HEK293 (cell line): ENCODE measurements around the gene HOMER1.

Experiments
- GLI4 ChIP-seq: fragments of 450-650 bp; formaldehyde crosslinking; IDR thresholded peaks from 2 replicates; pipeline ENCODE4 v1.5.1; 2016; ENCODE audit warnings: missing biosample characterization, missing genetic modification characterization
- TCF7L2 ChIP-seq: IDR thresholded peaks from 2 replicates; pipeline ENCODE4 v1.6.1; 2011; ENCODE audit warnings: low read depth, mild to moderate bottlenecking, inconsistent platforms, low read length, moderate library complexity, borderline replicate concordance
- ZBTB21 ChIP-seq: fragments of 450-650 bp; formaldehyde crosslinking; IDR thresholded peaks from 2 replicates; pipeline ENCODE4 v1.5.1; 2017; ENCODE audit warnings: missing biosample characterization, missing genetic modification characterization
- ZFP41 ChIP-seq: fragments of 450-650 bp; formaldehyde crosslinking; IDR thresholded peaks from 2 replicates; pipeline ENCODE4 v1.5.1; 2016; ENCODE audit warnings: missing biosample characterization, missing genetic modification characterization, borderline replicate concordance
- ZNF175 ChIP-seq: fragments of 450-650 bp; formaldehyde crosslinking; IDR thresholded peaks from 2 replicates; pipeline ENCODE4 v1.5.1; 2016; ENCODE audit warnings: missing biosample characterization, missing genetic modification characterization
- ZNF23 ChIP-seq: fragments of 450-650 bp; formaldehyde crosslinking; IDR thresholded peaks from 2 replicates; pipeline ENCODE4 v1.5.1; 2016; ENCODE audit warnings: missing biosample characterization, missing genetic modification characterization, borderline replicate concordance
- ZNF548 ChIP-seq: fragments of 450-650 bp; formaldehyde crosslinking; IDR thresholded peaks from 2 replicates; pipeline ENCODE4 v1.5.1; 2016; ENCODE audit warnings: missing biosample characterization, missing genetic modification characterization
- ZNF621 ChIP-seq: fragments of 450-650 bp; formaldehyde crosslinking; IDR thresholded peaks from 2 replicates; pipeline ENCODE4 v1.5.1; 2017; ENCODE audit warnings: missing biosample characterization, missing genetic modification characterization
- ZNF677 ChIP-seq: fragments of 450-650 bp; IDR thresholded peaks from 2 replicates; pipeline ENCODE4 v1.5.0; 2018; ENCODE audit warnings: missing biosample characterization, mild to moderate bottlenecking, missing genetic modification characterization, moderate library complexity
- ZNF792 ChIP-seq: fragments of 450-650 bp; formaldehyde crosslinking; IDR thresholded peaks from 2 replicates; pipeline ENCODE4 v1.5.1; 2016; ENCODE audit warnings: missing biosample characterization, missing genetic modification characterization
- TF ChIP-seq, protein P1 (sequence below): fragments of 450-650 bp; formaldehyde crosslinking; IDR thresholded peaks from 2 replicates; pipeline ENCODE4 v1.5.1; 2016; ENCODE audit warnings: missing biosample characterization, missing genetic modification characterization
- TF ChIP-seq, protein P2 (sequence below): fragments of 450-650 bp; formaldehyde crosslinking; IDR thresholded peaks from 2 replicates; pipeline ENCODE4 v1.5.1; 2017; ENCODE audit warnings: missing biosample characterization, missing genetic modification characterization

DNA sequence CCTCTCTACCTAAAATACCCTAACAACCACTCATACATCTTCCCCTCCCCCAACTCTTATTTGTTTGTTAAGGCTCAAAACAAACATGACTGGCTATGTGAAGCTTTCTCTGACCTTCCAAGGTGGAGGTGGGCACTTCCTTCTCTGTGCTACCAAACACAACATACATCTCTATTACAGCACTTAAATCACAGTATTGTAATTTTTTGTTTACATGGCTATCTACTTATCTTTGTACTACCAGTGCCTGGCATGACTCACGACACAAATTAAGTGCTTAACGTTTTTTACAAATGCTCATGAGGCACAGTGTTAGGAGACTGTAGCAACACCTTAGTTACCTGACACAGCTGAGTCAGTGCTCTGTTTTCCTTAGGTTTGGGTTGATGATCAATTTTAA is 18.6 kb downstream of the HOMER1 start:
- TF ChIP-seq ZNF621 (tag by site-specific recombination) (no peak), TCF7L2 (no peak), ZNF548 (tag by site-specific recombination) (no peak), GLI4 (tag by site-specific recombination) (no peak), ZFP41 (tag by site-specific recombination) (no peak), ZNF175 (no peak), ZNF792 (no peak), ZNF677 (tag by site-specific recombination) (no peak), ZNF23 (tag by site-specific recombination) (no peak), ZBTB21 (tag by site-specific recombination) (no peak)
- TF ChIP-seq, protein P1, sequence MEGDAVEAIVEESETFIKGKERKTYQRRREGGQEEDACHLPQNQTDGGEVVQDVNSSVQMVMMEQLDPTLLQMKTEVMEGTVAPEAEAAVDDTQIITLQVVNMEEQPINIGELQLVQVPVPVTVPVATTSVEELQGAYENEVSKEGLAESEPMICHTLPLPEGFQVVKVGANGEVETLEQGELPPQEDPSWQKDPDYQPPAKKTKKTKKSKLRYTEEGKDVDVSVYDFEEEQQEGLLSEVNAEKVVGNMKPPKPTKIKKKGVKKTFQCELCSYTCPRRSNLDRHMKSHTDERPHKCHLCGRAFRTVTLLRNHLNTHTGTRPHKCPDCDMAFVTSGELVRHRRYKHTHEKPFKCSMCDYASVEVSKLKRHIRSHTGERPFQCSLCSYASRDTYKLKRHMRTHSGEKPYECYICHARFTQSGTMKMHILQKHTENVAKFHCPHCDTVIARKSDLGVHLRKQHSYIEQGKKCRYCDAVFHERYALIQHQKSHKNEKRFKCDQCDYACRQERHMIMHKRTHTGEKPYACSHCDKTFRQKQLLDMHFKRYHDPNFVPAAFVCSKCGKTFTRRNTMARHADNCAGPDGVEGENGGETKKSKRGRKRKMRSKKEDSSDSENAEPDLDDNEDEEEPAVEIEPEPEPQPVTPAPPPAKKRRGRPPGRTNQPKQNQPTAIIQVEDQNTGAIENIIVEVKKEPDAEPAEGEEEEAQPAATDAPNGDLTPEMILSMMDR (tag by site-specific recombination): no peak
- TF ChIP-seq, protein P2, sequence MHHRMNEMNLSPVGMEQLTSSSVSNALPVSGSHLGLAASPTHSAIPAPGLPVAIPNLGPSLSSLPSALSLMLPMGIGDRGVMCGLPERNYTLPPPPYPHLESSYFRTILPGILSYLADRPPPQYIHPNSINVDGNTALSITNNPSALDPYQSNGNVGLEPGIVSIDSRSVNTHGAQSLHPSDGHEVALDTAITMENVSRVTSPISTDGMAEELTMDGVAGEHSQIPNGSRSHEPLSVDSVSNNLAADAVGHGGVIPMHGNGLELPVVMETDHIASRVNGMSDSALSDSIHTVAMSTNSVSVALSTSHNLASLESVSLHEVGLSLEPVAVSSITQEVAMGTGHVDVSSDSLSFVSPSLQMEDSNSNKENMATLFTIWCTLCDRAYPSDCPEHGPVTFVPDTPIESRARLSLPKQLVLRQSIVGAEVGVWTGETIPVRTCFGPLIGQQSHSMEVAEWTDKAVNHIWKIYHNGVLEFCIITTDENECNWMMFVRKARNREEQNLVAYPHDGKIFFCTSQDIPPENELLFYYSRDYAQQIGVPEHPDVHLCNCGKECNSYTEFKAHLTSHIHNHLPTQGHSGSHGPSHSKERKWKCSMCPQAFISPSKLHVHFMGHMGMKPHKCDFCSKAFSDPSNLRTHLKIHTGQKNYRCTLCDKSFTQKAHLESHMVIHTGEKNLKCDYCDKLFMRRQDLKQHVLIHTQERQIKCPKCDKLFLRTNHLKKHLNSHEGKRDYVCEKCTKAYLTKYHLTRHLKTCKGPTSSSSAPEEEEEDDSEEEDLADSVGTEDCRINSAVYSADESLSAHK (tag by site-specific recombination): no peak
